NK-92 treated with Interleukin-12 subunit alpha and Interleukin-12 subunit beta, amount 100 ng/mL, for 24 hours (cell line): ENCODE results near the gene IQCH.
"Not testable (repeated sequence)": the region's sequence is repeated elsewhere in the genome, so short reads cannot be mapped to it uniquely, and the experiment has no call there.

Experiments
- DNase-seq: peaks from one replicate; lab custom pipeline; 2025; lab: John Stamatoyannopoulos, UW

IQCH gene

DNA sequence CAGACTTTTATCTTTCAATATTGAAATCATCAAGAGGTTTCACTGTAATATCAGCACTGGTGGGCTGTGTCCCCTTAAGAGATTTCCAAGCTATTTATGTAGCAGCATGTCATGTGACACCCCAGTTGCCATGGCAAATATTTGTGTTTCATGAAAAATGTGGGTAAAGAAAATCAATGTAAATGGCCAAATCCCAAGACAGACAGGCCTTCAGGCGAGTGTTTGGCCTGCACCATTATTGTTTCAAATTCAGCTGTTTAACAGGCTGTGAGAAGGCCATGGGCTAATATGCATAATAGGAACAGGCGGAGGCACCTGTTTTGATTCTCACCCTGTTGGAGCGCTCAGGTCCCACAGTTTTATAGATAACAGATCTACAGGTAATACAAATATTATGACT lies 104.2 kb downstream of the IQCH start:
- no peak for DNase-seq

DNA sequence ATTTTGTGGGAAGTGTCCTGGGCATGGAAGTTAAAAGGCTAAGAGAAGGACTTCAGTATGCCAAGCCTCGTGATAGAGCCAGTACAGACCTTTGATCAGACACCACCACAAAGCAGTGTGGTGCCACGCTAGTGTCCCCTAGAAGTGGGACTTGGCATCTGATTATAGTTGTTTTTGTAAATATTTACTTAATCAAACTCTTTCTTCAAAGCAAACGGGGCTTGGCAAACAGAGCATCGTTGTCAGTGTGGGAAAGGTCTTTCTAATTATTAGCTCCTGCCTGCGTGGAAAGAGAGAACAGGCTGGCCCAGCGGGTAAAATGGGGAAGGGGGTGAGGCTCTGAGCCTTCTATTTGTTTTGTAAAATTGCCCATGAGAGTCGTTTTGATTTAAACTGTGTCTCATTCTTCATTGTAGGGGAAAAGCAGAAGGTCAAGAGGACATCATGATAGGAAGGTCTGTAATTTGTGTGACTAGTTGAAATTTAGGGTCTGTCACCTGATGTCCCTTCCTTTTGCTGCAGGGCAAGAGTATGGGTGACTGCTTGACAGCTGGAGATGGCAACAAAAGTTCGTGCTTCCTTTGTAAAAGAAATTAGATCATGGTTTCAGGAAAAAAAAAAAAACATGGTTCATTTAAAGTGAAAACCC lies 105.0 kb downstream of the IQCH start:
- no peak for DNase-seq

DNA sequence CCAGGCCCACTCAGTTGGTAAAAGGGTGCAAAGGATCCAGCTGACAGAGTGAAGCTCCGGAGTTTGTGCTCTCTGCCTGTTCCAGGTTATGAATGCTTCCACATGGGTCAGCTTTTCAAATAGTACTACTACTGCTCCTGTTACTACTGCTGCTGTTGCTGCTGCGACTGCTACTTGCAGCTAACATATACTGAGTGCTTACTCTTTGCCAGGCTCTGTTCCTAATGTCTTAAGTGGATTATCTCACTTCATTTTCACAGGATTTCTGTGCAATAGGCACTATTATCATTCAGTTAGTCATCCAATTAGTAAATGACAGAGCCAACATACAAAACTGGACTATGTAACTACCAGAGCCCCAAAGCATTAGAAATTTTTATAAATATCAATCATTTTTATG lies 106.5 kb downstream of the IQCH start:
- no peak for DNase-seq

DNA sequence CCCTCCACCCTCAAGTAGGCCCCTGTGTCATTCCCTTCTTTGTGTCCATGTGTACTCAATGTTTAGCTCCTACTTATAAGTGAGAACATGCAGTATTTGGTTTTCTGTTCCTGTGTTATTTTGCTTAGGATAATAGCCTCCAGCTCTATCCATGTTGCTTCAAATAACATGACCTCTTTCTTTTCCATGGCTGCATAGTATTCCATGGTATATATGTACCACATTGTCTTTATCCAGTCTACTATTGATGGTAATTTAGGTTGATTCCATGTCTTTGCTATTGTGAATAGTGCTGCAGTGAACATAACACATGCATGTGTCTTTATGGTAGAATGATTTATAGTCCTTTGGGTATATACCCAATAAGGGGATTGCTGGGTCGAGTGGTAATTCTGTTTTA lies 109.1 kb downstream of the IQCH start:
- DNase-seq = not testable (repeated sequence)

DNA sequence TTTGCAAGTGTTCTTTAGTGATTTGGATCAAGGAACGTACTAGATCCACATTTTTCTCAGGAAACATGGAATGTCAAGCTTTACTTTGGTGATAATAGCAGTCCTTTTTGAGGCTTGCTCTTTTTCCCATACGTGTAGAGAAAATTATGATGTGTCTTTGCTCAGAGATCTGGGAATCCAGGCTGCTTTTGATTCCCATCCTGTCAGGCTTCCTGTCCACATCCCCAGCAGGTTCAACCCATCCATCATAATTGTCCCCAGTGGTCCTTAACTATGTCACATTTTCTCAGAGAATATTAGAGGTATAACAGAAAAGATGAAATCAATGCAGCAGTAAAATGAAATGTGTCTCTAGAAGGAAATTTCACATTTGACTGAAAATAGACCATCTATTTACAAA lies 111.4 kb downstream of the IQCH start:
- no peak for DNase-seq

DNA sequence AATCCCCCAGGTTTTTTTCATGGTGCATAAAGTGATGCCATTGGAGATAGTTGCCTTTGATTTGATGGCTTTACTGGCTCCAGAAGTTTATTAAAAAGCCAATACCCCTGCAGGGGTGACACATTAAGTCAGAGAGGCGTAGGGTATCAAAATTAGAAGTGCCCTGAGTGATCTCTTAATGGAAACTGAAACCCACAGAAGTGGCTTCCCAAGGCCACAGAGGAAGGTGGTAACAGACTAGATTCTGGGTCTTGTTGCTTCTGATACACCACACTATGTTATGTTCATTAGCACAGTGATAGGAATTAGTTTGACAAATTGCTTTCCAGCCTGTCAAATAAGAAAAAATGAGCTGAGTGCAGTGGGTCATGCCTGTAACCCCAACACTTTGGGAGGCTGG lies 112.3 kb downstream of the IQCH start:
- DNase-seq = no peak

DNA sequence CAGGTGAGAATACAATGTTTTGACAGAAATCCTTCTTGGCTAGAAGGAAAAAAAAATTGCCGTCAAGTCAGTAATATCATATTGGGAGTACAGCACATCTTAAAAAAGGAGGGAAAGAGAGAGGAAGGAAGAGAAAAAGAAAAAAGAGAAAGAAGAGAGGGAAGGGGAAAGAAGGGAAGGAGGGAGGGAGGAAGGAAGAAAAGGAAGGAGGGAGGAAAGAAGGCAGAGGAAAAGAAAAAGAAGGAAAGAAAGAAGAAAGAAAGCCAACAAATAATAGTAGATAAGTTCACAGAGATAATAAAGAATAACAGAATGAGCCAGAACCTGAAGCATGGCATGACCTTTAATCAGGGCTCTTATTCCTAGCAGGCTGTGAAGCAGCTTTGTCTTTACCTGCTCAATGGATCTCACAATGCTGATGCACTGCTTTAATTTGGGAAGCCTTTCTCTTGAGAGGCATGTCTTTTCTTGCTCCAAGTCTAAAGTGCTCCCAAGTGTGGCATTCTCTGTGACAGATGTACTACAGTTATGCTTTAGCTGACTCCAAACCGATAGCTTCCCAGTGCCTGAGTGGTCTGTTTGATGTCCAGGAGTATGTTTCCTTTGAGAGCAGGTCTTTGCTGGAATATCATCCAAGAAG lies 114.9 kb downstream of the IQCH start:
- DNase-seq = no peak

DNA sequence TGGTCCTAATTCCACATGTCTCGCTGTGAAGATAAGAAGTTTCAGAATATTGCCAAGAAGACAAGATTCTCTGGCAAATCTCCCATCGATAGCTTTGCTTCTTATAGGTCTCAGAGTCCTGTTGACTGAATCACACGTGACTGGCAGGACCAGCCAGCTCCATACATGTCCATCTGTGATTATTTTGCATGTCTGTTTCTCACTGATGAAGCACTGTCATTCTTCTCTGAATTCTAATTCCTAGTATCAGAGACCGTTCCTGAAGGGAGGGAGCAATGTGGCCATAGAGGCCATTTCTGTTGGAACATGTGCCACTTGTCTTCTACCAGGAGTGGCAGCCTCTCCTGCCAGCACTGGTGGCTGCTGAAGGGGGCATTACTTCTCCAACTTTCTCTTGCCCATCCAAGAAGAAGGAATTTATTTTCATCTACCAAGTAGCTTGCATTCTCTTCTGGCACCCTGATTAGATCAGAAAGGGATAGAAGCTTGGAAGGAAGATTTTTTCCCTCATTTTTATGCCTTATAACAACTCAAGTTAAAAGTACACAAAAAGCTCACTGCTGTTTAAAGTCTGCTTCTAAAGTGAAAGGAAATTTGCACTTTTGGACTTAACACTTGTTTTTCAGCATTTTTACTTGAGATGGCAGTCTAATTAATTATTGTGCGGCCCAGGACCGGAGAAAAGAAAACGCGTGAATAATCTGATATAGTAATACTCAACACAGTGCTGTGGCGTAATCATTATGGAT lies 115.8 kb downstream of the IQCH start:
- no peak for DNase-seq

DNA sequence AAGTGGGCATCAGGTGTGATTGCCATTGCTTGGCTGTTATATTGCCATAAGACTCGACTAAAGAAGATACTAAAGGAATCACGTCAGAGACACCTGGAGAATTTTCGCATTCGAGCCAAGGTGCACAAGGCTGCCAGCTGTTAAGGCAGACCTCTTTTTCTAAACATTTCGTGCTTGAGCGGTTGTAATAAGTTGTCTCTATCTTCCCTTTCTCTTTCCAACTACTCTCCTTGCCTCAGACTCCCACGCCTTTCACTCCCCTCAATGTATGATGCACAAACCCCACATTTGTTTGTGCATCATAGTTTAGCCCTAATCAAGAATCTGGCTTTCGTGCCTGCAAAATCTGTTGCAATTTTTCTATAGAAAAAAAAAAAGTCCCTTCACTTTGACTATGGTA lies 118.0 kb downstream of the IQCH start:
- DNase-seq = no peak

DNA sequence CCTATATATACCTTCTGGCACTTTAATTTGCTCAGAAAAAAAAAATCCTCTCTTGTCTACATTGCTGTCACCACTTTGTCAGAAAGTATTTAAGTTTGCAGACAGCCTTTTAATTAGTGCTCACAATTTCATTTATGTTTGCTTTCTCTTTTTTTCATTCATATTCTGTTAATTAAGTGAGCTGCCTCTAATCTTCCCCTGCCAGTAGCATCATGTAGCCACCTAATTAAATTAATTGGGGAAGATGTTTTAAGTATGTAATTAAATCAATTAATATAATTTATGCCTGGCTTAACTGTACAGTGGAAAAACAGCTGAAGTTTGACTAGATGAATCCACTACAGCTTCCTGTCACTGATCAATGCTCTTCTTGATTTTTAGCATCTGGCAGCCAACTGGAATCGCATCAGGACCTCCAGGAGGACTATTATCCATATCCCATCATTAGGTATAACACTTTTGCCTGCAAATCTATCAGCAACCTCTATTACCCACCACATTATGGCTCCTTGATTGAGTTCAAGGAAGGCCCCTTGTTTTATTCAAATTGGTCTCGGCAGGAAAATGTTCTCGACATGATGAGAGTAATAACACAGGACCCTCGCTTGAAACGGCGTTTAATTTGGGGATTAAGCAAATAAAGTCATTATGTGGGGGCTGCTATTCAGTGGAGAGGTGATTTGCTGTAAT lies 118.5 kb downstream of the IQCH start:
- no peak for DNase-seq

DNA sequence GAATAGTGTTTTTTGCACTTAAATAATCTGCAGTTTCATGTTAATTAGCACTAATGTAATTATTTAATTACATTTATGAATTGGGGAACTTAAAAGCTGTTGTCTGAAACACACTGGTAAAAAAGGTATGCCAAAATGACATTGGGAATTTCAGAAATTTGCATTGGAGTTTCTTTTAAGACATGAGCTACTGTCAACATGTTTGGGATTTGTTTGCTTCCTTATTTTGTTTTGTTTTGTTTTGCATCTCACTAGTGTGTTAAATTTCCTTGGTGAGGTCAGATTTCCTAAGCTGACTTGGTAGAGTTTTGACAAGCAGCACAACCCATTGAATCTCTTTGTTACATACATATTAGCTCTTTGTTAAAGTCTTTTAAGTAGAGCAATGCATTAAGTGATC lies 119.4 kb downstream of the IQCH start:
- DNase-seq = no peak

DNA sequence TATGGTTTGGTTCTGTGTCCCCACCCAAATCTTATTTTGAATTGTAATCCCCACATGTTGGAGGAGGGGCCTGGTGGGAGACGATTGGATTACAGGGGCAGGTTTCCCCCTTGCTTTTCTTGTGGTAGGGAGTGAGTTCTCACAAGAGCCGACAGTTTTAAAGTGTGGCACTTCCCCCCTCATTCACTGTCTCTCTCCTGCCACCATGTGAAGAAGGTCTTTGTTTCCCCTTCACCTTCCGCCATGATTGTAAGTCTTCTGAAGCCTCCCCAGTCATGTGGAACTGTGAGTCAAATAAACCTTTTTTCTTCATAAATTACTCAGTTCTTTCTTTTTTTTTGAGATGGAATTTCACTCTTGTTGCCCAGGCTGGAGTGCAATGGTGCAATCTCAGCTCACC lies 124.9 kb downstream of the IQCH start:
- no peak for DNase-seq

DNA sequence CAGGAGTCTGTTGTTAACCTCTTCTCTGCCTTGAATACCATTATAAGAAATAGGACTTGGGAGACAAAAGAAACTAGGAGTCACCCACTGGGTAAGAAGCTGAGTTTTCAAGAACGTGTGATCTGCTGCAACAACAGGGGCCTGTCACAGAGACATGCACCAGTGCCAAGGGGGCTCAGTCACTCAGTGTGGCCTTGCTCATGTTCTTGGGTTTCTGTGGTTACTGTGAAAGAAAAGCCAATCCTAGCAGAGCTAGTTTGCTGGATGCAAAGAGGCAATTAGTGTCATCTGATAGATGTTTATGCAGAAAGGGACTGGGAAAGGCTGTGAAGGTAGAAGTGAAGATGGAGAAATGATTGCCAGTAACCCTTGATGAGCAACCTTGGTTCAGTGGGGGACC lies 126.3 kb downstream of the IQCH start:
- no peak for DNase-seq

DNA sequence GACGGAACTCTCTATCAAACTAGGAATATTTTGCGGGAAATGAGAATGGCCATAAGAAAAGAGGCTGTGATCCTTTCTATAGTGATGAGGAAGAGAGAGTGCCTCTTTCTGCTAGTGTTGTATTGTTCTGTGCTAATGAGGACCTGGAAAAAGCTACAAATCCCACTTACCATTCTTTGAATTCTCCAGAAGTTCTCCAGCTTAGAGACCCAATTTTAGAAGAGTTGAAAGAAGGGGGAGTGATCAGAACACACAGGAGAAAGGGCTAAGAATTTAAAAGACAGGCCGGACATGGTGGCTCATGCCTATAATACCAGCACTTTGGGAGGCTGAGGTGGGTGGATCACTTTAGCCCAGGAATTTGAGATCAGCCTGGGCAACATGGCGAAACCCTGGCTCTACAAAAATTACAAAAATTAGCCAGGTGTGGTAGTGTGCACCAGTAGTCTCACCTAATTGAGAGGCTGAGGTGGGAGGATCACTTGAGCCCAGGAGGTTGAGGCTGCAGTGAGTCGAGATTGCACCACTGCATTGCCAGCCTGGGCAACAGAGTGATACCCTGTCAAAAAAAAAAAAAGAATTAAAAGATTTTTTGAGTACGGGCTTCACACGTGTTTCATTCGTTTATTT lies 126.9 kb downstream of the IQCH start:
- no peak for DNase-seq

DNA sequence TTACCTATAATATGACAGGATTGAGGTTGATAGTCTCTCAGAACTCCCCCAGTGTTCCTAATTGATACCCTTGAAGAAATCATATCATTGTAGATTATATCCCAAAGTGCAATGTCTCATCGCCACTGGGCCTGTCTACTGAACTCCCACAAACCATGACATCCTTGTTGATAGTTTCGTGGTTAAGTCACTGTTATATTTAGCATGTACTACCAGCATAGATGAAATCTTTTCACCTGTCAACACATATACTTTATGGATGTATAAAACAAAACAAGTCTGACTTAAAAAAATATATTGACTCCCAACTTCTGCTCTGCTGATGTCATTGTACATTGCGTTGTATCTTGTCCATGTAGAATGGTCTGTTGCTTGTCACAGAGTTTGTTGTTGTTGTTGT lies 128.1 kb downstream of the IQCH start:
- no peak for DNase-seq

DNA sequence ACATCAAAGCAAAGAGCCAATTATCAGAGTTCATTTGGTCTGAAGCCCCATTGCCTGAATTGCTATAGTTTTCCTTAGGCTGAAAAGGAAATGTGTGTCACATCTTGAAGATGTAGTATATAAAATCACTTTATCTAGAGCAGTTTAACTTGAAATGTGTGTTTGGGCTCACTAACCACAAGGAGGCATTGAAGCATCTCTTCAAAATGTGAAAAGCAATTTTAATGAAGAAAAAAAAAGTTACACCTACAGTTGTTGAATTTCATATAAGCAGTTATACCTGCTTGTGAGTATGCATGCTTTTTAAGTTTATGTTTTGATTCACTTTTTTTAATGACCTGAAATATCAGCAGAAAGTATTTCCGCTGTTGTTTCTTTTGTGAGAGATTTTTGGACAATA lies 129.3 kb downstream of the IQCH start:
- DNase-seq = no peak

DNA sequence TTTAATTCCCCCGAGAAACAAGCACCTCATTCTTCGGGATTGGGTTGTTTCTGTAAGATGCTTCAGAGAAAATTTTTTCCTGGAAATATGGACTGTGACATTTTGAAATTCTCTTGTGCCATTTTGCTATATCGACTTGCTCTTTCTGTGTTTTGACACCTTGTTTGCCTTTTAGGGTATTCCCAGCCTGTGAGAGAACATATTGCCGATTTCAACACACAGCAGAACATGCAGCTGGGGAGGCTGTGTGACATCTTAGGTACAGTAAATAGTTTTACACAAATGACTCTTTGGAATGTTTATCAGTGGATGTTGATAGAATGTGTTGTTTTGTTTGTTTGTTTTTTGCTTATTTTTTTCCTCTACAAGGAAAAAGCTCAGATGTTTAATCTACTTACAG lies 130.2 kb downstream of the IQCH start:
- DNase-seq = no peak

DNA sequence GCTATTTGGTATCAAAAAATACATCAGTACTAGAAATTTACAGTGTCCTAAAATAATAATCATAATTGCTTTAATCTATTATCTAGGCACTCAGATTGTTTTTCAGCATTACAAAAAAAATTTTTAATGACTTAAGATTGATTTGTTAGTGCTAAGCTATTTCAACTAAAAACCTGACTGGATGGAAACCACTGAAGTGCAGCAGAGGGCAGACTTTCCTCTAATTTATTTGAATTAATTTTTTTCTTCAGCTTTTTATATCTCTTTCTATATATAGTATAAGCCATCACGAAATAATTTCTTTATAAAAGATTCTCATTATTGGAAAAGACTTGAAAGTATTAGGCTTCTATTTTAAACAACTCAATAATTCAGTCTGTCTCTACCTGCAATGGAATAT lies 131.4 kb downstream of the IQCH start:
- no peak for DNase-seq

DNA sequence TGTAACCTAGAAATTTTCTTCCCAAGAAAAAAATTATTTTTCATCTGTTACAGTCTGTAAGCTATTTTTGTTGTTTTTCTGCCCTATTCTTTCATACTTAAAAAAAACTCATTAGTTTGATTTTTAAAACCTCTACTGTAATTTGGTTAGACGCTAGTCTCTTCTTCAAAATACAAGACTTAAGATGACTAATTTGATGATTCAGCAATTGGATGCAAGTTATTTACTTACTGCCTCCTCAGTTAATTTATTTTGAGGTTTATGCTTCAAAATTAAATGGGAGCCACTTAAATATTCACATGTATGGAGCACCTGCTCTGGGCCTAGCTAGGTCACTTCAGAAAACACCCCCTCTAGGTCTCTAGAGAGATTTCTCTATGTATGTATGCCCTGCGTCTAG lies 132.4 kb downstream of the IQCH start:
- no peak for DNase-seq

DNA sequence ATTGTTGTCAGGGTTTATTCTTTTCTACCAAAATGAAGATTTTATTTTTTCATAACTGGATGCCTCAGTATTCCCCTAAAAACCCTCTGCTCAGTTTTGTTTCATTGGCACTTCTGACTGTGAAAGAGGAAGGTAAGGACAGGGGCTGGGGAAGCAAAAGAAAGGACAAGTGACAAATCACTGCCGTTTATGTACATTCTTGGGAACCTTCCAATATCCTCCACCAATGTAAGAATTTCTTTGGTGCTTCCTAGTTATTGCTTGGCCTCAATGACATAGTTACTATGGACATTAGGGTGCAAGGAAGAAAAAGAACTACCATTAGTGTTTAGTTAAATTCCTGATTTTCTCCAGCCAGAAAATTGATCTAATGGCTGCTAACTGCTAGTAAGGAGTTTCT lies 135.4 kb downstream of the IQCH start:
- no peak for DNase-seq

DNA sequence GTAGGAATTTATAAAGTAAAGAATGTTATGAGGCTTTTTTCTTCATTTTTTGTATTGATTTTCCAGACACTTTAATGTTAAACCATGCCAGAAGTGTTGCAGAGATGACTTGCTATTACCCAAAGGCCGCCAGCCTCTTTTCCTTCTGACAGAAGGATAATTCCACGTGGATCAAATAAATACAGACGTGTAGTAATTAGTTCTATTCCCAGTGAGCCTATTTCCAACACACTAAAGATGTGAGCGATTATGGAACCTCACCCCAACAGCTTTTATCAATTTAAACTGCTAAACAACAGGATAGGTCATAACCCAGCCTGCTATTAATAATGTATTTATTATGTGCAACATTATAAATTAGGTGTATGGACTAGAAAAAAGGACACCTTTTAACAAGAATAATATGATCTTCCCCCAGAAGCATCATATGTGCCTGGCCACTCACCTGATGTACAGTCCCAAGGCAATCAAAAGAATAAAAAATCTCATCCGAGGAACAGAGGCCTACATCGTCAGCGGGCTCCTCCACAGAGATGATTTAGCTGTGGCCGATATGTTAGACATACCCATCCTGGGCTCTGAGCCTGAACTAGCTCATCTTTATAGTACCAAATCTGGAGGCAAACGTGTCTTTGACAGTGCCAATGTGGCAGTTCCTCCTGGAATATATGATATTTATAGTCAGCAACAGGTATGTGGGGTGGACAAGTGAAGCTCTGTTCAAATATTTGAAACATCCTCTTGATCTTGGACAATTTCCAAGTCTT lies 140.5 kb downstream of the IQCH start:
- no peak for DNase-seq

DNA sequence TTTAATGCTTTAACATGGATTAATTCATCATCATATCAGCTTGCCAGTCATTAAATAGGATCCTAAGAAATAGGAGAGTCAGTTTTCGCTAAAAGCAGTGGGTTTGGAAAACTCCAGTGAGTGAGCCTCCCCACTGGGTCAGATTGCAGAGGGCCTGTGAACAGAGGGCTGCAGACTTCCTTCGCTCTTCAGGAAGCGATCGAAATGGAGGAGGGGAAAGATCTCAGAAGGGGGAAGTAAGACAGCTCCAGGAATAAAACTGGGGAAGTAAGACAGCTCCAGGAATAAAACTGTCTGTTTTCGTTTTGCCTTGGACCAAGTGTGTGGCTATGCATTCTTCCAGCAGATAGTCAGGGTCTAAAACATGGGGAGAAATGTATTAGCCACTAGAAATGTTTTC lies 141.5 kb downstream of the IQCH start:
- no peak for DNase-seq
